Astrocyte of the hippocampus (primary cell): ENCODE results near the gene SLC35G3.
"Not testable (repeated sequence)": the region's sequence is repeated elsewhere in the genome, so short reads cannot be mapped to it uniquely, and the experiment has no call there.

ENCODE experiments used
- DNase-seq: peaks from one replicate; pipeline ENCODE4 v3.0.0; 2011; ENCODE audit warnings: low read depth, low spot score

SLC35G3 gene

DNA sequence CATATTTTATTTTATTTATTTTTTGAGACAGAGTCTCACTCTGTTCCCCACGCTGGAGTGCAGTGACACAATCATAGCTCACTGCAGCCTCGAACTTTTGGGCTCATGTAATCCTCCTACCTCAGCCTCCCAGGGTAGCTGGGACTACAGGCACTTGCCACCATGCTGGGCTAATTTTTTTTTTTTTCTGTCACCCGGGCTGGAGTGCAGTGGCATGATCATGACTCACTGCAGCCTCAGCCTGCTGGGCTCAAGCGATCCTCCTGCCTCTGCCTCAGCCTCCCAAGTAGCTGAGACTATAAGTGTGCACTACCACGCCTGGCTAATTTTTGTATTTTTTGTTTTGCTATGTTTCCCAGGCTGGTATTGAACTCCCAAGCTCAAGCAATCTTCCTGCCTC, 29.5 kb downstream of the SLC35G3 start:
- no peak for DNase-seq

DNA sequence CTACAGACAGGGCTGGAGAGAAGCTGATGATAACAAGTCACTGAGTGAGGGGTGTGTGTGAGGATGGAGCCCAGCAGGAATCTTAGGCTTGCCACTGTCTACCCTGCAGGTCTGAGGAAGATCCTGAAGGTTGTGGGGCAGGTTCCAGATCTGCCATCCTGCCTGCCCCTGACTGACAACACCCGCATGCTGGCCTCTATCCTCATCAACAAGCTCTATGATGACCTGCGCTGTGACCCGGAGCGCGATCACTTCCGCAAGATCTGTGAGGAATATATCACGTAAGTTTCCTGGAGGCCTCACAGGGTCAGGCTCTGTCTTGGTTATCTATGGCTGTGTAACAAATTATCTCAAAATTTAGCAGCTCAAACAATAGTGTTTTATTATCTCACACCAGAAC, 30.3 kb downstream of the SLC35G3 start:
- DNase-seq: no peak

- no peak for DNase-seq
Observed at GRCh38 chr17:35162755-35163154, 31.4 kb downstream of the SLC35G3 start.

DNA sequence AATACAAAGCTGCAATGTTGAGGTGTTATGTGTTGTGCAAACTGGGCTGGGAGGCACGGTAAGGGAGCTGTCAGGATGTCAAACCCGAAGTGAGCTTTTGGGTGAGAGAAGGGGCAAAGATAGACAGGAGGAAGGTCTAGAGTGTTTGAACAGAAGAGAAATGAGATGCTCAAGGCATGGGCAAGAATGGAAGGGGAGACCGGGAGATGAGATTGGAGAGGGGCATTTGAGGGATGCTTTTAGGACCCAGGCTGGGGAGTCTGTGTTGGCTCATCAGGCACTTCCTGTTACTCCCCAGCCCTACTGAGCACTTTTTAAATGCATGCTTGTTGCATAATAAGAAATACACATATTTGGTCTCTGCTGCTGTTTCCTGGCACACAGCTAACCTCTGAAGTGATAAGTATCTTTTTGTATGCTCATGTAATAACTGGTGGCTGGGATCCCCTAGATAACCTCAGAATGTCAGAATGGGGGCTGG, 32.9 kb downstream of the SLC35G3 start:
- DNase-seq: no peak

DNA sequence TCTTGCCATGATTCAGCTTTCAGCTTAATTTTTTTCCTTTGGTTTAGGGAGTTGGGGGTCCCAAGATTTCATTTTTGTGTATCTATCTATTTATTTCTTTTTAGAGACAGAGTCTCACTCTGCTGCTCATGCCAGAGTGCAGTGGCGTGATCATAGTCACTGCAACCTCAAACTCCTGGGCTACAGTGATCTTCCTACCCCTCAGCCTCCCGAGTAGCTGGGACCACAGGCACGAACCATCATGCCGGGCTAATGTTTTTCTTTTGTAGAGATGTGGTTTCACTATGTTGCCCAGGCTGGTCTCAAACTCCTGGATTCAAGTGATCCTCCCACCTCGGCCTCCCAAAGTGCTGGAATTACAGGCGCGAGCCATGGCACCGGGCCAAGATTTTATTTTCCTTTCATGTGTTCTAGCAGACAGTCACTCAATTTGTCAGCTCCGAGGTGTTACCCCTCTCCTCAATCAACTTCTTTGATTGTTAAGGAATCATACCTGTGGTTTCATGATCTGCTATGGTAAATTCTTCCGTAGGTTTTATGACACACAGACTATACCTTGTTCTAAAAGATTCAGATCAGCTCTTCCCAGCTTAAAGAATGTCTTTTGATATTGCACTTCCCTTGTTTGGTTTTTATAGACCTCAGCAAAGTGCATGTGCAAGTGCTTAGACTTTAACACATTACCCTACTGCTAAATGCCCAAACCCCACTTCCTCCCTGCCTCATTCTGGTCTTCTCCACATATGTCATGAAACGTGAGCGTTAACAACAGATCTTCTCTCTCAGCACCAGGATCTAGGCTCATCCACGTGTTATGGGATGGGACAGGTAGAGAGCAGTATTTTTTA, 33.6 kb downstream of the SLC35G3 start:
- no peak for DNase-seq

- no peak for DNase-seq
Observed at GRCh38 chr17:35159940-35160339, 34.3 kb downstream of the SLC35G3 start.

DNA sequence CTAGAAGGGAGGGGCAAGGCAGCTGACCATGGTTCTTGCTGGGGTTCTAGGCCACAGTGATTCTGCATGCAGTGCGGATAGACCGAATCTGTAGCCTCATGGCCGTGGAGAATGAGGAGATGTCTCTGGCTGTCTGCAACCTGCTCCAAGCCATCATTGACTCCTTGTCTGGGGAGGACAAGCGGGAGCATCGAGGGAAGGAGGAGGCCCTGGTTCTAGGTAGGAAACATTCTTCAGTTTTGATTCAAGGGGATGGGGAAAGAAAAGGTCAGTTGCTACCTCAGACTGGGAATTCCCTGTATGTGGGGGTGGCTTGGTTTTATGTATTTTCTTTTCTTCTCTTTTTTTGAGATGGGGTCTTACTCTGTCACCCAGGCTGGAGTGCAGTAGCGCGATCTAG, 38.9 kb downstream of the SLC35G3 start:
- DNase-seq: no peak

DNA sequence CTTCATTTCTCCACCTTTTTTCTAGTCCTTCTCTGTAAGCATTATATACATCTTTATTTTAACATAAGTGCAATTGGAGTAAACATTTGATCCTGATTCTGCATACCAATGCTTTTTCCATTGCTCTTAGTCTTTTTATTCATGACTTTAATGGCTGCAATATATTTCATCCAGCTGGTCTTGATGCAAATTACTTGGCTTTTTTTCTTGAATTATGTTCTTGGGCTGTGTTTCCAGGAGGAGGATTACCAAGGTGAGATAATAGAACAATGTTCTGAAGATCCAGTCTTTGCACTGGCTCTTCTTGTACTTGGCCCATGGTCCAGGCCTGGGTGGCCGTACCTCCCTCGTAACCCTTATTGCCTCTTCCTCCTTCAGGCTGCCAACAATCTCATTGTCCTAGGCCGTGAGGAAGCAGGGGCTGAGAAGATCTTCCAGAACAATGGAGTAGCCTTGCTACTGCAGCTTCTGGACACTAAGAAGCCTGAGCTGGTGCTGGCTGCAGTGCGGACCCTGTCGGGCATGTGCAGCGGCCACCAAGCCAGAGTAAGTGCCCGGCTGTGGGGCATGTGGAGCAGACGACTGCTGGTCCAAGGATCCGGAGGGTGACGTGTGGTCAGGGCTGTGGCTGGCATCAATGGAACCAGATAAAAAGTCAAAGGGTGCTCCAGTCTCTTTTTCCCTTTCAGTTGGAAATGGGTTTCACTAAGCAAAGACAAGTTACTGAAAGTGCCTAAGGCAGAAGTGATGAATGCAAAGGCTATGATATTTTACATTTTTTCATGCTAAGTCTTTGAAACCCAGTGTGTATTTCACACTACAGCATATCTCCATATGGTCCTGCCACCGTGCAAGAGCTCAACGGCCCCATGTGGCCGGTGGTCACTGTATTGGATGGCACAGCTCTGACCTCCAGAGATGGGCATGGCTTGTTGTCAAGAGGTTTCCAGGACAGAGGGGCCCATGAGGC, 39.7 kb downstream of the SLC35G3 start:
- DNase-seq: no peak

DNA sequence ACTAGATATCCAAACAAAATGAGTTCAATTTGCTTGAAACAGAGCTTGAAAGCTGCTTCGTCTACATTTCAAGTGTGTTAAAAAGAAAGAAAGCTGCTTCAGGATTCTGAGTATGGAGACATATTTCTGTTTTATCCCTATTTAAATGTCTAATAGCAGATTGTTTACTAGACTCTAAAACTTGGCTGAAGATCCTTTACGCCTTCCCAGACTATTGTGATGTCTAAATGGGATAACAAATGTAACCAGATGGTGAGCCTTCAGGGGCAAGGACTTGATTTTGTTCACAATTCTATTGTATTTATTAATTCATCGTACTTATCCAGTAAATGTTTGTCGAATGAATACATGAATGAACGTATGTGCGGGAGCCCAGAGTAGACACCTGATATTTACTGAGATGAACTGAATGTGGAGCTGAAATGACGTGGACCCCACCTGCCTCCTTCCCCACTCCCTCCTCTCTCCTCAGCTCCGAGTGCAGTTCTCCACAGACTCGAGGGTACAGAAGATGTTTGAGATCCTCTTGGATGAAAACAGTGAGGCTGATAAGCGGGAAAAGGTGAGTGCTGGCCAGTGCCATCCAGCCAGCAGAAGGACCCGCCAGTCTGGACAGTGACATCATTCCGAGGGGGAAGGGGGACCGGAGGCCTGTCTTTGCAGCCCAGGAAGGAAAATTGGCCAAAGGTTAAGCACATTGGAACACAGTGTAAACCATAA, 41.6 kb downstream of the SLC35G3 start:
- no peak for DNase-seq

GRCh38 chr17:35151080-35151479, 43.1 kb downstream of the SLC35G3 start:
- DNase-seq: not testable (repeated sequence)

DNA sequence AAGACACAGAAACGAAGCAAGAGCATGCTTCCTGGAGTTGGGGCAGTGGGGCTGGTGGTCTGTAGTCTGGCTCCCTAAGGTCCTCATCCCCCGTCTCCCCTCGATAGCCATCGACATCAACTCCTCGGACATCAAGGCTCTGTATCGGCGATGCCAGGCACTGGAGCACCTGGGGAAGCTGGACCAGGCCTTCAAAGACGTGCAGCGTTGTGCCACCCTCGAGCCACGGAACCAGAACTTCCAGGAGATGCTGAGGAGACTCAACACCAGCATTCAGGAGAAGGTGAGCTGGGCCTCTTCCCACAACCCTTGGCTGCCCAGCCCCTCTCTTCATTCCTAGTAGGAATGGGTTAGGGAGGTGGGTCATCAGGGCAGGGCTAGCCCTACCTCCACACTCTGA, 44.3 kb downstream of the SLC35G3 start:
- no peak for DNase-seq

DNA sequence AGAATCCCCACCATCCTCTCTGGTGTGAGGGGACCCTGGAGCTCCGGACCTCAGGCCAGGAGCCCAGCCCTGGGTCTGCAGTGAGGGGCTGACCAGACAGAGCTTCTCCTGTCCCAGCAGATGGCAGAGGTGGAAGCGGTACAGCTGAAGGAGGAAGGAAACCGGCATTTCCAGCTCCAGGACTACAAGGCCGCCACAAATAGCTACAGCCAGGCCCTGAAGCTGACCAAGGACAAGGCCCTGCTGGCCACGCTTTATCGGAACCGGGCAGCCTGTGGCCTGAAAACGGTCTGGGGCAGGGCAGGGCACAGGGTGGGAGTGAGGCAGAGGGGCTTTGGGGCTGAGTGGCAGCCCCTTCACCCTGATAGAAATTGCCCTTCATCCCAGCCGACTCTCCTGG, 46.0 kb downstream of the SLC35G3 start:
- no peak for DNase-seq

- DNase-seq: no peak
Observed at GRCh38 chr17:35147375-35147905, 46.8 kb downstream of the SLC35G3 start, which contains the start of gene UNC45B. TSS of gene UNC45B (plus strand) at chr17:35147817. CDS start at chr17:35148264, 447 bp downstream.

GRCh38 chr17:35146214-35146833, 47.9 kb downstream of the SLC35G3 start:
- no peak for DNase-seq

GRCh38 chr17:35144840-35145239, 49.4 kb downstream of the SLC35G3 start:
- DNase-seq: no peak
